Stimulated activated CD8-positive, alpha-beta memory T cell treated with anti-CD3 and anti-CD28 coated beads, Interleukin-15, amount 100 ng/mL, for 4 hours (primary cell): Measurements from ENCODE around the gene JAM3.

Source experiments
- DNase-seq, 2 donors: peaks; one replicate each; pipeline ENCODE4 v3.0.0-alpha.2; 2020; ENCODE audit warnings: low read depth in 2 of 2

The JAM3 gene

DNA sequence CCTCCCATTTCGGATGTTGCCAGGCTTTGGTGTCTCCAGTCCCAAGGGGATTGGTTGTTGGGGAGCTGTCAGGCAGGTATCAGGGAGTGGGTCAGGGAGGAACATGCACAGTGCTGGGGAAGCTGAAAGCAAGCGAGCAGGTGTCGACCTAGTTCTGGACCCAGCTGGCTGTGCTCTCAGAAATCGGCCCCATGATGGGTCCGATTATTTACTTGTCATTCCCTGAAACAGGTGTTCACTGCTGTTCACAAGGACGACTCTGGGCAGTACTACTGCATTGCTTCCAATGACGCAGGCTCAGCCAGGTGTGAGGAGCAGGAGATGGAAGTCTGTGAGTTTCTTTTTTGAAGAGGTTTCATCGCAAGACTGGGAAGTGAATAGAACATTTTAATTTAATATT lies 76.8 kb downstream of the JAM3 start:
- no peak for DNase-seq

DNA sequence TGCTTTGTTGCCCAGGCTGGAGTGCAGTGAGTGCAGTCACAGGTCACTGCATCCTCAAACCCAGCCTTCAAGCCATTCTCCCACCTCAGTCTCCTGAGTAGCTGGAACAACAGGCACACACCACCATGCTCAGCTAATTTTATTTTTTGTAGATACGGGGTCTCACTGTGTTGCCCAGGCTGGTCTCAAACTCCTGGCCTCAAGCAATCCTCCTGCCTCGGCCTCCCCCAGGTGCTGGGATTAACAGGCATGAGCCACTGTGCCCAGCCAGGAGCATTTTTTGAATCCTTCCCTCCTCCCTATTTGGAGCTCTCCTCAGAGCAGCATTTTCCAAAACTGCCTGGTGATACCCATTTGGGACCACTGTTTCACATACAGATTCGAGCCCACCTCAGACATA lies 77.7 kb downstream of the JAM3 start:
- no peak for DNase-seq

DNA sequence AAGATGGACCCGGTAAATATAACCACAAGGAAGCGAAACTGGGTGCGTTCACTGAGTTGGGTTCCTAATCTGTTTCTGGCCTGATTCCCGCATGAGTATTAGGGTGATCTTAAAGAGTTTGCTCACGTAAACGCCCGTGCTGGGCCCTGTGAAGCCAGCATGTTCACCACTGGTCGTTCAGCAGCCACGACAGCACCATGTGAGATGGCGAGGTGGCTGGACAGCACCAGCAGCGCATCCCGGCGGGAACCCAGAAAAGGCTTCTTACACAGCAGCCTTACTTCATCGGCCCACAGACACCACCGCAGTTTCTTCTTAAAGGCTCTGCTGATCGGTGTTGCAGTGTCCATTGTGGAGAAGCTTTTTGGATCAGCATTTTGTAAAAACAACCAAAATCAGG lies 80.5 kb downstream of the JAM3 start:
- no peak for DNase-seq

DNA sequence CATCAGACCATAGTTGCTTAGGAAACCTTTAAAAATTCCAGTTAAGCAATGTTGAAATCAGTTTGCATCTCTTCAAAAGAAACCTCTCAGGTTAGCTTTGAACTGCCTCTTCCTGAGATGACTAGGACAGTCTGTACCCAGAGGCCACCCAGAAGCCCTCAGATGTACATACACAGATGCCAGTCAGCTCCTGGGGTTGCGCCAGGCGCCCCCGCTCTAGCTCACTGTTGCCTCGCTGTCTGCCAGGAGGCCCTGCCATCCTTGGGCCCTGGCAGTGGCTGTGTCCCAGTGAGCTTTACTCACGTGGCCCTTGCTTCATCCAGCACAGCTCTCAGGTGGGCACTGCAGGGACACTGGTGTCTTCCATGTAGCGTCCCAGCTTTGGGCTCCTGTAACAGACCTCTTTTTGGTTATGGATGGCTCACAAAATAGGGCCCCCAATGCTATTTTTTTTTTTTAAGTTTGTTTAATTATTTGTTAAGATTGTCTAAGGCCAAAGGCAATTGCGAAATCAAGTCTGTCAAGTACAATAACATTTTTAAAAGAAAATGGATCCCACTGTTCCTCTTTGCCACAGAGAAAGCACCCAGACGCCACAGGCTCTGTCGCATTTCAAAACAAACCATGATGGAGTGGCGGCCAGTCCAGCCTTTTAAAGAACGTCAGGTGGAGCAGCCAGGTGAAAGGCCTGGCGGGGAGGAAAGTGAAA lies 81.5 kb downstream of the JAM3 start:
- no peak for DNase-seq

DNA sequence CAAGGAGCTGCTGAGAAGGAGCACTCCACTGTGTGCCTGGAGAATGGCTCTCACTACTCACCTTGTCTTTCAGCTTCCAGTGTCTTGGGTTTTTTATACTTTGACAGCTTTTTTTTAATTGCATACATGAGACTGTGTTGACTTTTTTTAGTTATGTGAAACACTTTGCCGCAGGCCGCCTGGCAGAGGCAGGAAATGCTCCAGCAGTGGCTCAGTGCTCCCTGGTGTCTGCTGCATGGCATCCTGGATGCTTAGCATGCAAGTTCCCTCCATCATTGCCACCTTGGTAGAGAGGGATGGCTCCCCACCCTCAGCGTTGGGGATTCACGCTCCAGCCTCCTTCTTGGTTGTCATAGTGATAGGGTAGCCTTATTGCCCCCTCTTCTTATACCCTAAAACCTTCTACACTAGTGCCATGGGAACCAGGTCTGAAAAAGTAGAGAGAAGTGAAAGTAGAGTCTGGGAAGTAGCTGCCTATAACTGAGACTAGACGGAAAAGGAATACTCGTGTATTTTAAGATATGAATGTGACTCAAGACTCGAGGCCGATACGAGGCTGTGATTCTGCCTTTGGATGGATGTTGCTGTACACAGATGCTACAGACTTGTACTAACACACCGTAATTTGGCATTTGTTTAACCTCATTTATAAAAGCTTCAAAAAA lies 82.3 kb downstream of the JAM3 start:
- no peak for DNase-seq

DNA sequence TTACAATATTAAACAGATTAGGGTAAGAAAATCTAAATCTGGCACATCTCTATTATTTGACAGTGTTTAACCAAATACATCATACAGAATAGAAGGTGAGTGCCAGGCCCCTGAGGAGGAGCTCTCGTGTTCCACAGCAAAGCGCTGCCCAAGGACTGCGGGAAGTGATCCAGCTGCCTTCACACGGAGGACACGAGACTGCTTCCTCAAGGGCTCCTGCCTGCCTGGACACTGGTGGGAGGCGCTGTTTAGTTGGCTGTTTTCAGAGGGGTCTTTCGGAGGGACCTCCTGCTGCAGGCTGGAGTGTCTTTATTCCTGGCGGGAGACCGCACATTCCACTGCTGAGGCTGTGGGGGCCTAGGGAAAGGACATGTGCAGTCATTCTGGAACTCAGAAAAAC lies 83.8 kb downstream of the JAM3 start:
- DNase-seq = no peak

DNA sequence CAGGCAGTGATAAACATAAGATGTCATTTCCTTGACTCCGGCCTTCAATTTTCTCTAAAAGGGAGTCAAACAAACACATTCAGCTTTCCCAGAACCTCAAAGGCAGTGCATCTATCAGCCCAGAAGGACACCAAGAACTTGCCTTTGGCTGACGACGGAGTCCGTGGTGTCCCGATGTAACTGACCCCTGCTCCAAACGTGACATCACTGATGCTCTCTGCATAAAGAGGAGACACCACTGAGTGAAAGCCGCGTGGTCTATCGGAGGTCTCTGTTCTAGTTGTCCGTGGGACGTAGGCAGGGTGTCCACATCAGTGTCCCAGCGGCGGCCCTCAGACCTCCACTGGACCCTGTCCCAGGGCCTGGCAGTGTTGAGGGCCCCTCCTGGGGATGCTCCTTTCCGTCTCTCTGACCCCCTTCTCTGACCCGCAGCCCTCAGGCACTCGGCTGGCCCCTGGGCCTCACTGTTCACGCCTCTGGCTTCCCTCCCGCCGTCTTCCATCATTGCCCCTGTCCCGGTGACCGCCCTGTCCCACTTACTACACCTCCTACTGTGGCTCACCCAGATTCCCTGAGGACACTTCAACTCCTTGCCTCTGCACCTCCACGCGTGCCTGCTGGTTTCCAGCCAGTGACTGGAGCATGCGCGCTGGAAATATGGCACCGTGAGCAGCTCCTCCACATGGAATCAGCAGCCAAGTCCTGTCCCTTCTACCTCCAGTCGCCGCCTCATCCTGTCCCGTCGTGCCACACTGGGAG lies 84.5 kb downstream of the JAM3 start:
- DNase-seq = no peak

DNA sequence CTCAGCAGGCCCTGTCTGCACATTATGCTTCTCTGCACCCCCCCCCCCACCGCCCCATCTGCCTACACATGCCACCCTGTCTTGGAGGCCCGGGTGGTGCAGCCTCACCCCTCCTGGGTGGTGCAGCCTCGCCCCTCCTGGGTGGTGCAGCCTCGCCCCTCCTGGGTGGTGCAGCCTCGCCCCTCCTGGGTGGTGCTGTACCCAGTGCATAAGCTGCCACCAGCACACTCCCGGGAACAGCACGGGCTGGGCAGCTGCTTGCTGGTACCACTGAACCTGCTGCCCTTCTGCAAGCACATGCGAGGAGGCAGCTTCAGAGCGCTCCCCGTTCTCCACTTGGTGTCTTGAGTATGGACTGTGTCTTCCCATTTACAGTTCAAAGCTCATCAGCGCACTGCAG lies 85.6 kb downstream of the JAM3 start:
- no peak for DNase-seq

DNA sequence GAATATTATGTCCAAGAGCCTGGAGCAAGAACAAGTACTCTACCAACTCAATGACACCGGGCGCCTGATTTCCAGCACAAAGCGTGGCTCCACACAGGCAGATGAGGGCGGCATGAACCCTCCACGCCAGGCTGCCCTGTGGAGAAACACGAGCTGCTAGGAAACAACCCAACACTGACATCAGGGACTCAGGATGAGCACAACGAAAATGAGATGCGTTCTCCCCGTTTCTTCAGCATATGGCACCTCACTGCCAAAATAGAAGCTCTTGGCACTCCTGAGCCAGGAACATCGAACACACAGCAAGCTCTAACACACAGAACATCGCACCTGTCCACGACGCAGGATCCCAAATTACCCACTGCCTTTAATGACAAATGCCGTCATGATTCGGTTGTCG lies 86.6 kb downstream of the JAM3 start:
- no peak for DNase-seq

DNA sequence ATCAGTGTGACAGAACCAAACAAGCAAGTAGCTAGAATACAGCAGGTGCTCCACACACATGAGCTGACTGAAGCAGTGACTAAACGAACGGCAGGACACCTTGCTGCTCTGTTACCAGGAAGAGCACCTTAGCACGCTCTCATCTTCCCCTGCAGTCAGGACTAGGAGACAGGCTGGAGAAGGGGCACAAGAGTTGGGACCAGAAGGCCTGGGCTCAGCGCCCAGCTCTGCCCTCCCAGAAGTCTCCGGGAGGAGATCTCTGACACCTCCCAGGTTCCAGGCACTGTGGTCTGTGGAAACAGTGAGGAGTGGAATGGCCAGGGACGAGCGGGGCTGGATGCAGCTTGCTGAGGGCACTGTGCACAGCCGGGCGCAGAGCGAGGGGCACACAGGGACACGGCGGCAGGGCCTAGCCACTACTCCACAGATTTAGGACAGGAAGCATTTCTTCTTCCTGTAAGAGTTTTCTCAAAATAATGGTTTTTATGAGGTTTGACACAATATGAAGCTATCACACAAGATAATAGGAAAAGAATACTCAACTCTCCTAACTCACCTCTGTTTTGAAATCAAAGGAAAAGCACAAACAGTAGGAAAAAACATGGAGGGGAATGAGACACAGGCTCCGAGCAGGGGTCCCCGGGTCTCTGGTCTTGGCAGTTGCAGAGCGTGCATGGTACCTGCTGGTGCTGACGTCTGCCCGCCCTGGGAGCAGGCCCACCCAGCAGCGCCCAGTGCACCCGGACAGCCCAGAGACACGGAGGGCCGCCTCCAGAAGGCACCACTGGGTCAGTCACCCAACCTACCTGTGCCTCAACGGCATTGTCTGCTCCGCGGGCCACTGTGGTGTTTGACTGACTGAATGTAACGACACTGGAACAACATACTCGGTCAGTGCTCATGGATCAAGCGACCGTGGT lies 87.3 kb downstream of the JAM3 start:
- no peak for DNase-seq

DNA sequence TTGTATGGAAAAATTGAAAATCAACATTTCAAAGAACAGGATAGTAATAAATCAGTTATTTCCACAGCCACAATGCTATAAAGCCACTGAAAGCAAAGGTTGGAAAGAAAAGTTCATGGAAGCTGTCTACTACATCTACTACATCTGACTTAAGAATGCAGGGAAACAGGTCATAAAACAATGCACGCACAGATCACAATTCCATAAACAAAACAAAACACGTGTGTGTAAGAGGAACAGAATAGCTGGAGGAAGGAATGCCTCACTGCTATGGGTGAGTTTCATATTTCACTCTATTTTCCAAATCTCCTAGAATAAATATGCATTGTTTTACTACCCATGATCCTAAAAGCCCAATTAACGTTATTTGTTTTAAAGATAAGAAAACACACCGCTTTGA lies 88.6 kb downstream of the JAM3 start:
- no peak for DNase-seq

DNA sequence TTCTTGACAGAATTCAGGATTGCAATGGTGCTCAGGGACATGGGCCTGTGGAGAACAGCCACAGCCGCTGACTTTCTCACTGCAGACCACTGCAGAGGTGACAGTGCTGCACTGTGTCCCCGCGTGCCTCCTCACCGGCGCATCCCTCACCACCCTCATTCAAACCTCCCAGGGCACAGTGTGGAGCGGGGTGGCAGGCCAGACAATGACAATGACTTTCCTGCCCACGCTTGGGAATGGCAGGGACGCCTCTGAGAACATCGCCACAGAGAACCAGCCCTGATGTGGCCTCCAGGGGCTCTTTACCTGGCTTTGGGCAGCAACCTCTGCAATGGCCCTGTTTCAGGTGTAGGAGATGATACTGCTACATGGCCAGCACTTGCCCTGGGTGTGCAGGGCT lies 89.2 kb downstream of the JAM3 start:
- no peak for DNase-seq

DNA sequence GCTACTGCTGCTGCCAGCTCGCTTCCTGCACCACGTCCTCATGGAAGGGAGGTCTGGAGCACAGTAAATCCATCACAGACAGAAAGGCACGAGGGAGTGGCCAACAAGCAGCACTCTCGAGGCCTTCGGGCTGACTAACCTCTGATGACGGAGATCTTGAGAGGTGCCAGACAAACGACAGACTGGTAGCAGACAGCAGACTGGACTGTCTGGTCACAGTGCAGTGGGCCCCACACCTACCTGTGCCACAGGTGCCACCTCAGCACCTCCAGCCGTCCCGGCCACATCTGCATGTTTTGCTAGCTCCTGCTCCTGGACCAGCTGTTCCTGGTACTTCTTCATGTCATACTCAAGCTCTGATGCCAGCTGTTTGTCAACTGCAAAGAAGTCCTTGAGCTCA lies 90.8 kb downstream of the JAM3 start:
- no peak for DNase-seq

DNA sequence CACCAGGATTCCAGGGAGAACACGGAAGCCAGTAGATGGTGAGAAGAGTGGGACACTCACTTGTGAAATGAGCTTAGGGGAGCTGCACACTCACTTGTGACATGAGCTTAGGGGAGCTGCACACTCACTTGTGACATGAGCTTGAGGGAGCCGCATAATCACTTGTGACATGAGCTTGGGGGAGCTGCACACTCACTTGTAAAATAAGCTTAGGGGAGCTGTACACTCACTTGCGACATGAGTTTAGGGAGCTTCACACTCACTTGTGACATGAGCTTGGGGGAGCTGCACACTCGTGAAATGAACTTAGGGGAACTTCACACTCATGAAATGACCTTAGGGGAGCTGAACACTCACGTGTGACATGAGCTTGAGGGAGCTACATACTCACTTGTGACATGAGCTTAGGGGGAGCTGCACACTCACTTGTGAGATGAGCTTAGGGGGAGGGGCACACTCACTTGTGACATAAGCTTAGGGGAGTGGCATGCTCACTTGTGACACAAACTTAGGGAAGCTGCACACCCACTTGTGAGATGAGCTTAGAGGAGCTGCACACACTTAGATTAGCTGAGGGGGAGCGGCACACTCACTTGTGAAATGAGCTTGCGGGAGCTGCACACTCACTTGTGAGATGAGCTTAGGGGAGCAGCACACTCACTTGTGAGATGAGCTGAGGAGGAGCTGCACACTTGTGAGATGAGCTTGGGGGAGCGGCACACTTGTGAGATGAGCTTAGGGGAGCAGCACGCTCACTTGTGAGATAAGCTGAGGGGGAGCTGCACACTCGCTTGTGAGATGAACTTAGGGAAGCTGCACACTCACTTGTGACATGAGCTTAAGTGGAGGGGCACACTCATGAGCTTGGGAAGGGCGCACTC lies 95.9 kb downstream of the JAM3 start:
- no peak for DNase-seq

DNA sequence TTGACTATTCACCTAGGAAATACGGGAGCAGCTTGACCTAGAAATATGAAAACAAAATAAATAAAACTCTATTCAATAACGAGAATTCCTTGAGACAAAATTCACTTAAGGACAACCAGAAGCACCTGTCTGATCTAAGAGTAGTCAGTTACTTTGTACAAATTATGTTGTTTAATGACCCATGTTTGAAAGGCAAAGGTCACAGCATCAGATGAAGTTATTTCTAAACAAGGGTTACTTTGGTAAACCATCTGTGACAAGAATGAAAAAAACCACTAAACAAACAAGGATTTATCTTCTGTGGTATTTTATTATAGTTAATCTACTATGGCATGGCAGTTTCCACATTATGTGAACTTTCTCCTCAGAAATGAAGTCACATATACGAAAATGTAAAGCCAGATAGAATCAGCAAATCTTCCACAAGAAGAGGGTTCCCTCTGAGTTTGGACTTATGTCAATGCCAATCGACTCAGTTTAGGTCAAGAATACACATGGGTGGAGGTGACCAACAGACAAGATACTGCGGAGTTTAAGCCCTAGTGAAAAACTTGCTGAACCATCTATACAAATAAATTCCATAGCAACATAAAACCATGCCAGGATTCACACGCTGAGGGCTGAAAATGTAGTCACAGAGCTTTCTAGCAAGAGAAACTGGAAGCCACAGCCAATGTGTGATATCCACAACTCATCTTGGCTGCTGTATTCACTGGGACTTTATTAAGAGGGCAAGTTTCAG lies 101.5 kb downstream of the JAM3 start:
- no peak for DNase-seq

DNA sequence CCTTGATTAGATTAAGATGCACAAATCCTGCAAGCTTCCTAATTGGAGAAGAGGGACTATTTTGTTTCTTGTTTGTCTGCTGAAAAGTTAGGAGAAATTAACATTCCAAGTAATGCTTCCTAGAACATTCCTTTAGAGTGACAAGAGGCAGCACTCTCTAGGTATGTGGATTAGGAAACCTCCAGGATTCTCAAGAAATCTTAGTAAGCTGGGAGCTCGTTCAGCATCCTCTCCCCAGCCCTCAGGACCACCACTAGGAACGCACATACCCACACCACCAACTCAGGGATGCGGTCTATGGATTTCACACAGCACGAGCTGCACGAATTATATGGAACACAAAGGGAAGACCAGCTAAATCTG lies 102.0 kb downstream of the JAM3 start:
- DNase-seq = no peak

DNA sequence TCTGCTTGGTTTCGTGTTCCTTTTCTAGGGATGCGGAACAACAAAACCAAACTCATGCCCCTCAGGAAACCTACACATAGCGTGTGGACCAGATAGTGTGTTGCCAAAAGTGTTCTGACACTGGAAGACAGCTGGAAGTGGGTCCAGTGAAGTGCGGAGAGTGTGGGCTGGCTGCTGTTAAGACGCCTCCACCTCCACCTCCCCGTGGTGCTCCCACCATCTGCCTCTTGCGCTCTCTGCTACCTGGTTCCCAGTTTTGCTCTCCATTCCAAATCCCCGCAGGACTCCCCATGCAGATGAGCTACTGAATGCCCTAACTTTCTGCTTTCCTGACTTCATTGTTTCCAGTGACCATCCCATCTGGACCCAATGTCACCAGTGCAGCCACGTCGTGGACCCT lies 103.1 kb downstream of the JAM3 start:
- no peak for DNase-seq

DNA sequence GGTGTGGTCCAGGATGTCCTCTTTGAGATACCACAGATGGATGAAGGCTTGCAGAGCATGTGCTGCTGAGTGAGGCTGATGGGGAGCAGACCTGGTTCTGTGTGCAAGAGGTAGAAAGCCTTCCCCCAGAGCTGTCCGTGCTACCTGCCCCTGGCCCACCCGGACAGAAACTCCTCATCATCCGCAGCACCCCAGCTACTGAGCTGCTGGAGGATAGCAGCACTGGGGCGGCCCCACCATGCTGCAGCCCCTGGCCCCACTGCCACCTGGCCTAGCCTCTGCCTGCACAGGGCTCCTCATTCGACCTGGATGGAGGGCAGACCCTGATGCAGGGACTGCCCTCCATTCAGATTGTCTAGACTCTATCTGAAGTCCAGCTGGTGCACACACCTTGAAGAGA lies 104.4 kb downstream of the JAM3 start:
- DNase-seq = no peak

DNA sequence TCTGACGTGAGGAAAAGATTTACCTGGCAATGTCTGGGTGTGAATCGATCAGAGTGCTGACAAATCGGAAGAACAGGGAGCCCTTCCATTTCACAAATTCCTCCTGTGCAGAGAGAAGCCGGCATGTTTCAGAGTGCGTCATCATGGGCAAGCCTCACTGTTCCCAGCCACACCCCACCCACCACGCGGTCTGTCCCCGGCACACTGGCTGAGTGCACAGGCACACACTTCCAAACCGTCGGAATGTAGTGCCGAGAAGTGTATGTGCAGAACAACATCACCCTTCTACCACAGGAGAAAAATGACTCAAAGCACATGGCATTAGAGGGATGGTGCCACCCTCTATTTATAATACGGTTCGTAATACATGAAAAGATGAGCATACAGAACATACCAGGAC lies 107.4 kb downstream of the JAM3 start:
- DNase-seq = no peak

DNA sequence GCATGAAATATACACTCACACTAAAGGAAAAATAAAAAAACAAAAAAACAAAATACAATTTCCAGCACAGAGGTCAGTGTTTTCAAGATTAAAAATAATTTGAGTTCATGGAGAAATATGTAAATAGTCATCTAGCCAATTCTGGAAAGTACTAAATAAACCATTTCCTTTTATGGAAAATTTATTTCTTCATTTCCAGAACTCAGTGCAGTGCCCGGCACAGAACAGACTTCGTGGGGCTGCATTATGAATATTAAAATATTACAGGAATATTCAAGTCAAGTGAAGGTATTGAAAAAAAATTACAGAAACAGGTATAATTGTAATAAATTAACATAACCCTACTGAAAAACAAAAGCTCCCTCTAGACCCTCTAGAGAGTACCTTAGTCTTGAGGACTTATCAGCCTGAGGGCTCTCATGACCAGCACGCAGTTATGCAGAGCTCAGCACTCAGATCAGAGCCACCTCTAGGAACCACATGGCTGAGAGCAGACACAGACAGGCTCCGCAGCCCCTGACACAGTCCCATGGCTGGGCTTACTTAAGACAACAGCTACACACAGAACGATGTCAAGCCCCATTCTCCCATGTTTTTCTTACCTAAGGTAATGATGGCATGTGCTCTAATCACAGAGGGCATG lies 109.3 kb downstream of the JAM3 start:
- no peak for DNase-seq
